Erythroblast (primary cell): ENCODE data around the gene IRS2.

Source experiments
- DNase-seq, 2 experiments: peaks; one replicate each; lab custom pipeline; 2025; lab: John Stamatoyannopoulos, UW
- GATA1 ChIP-seq: IDR thresholded peaks from 2 replicates; pipeline ENCODE4 v1.6.1; 2011; ENCODE audit warnings: low read depth, mild to moderate bottlenecking, control low read depth, low read length, moderate library complexity
- POLR2A ChIP-seq: IDR thresholded peaks from 2 replicates; pipeline ENCODE4 v1.6.1; 2011; ENCODE audit warnings: mild to moderate bottlenecking, low read length

IRS2 gene

GRCh38 chr13:109712124-109712722, 74.2 kb downstream of the IRS2 start:
- no peak for TF ChIP-seq GATA1
- no peak for DNase-seq

GRCh38 chr13:109707742-109708617, 78.4 kb downstream of the IRS2 start:
- TF ChIP-seq POLR2A (no peak), GATA1 (no peak)
- no peak for DNase-seq

- no peak for TF ChIP-seq GATA1
- TF ChIP-seq POLR2A = no peak
- peak; percentile 7 to 67 for DNase-seq
Measured at GRCh38 chr13:109707044-109707741, 79.2 kb downstream of the IRS2 start.

- no peak for TF ChIP-seq GATA1
- TF ChIP-seq POLR2A = no peak
- peak in 1 of 2 experiments; percentile 11 for DNase-seq
Measured at GRCh38 chr13:109706015-109706715, 80.2 kb downstream of the IRS2 start.

- DNase-seq = peak in 1 of 2 experiments; percentile 10
- TF ChIP-seq GATA1 (no peak), POLR2A (no peak)
Measured at GRCh38 chr13:109704771-109705635, 81.4 kb downstream of the IRS2 start.

GRCh38 chr13:109703250-109703649, 83.1 kb downstream of the IRS2 start:
- DNase-seq = no peak
- TF ChIP-seq POLR2A (no peak), GATA1 (no peak)
